A549 (cell line): ENCODE results near the gene AGFG1. TPM values are rescaled to one million over a fixed set of nuclear protein-coding genes. Genes with fewer than 3 reads are reported as not detected.

ENCODE experiments used
- ATAC-seq, 2 experiments: fragments of 200-7000 bp in 1 of 2; fragments of >200 bp in 1 of 2; cut with Nextera tagmentation in 1 of 2; cut with Tn5 transposase in 1 of 2; 3 replicates each; pipeline versions ENCODE4 v1.8.0 to v1.9.1; 2018 to 2020; ENCODE audit warnings: mild to moderate bottlenecking in 1 of 2, moderate library complexity in 1 of 2
- CTCF ChIA-PET: fragments of 300-600 bp; sonication (Branson Sonifier 250); formaldehyde crosslinking; extraction: SDS; loops from one replicate; lab custom pipeline; 2021; ENCODE audit warnings: antibody characterized with exemption, inconsistent platforms; lab: Yijun Ruan, JAX
- POLR2A ChIA-PET: fragments of 350-600 bp; formaldehyde crosslinking; extraction: SDS; loops from one replicate; lab custom pipeline; 2021; ENCODE audit warnings: antibody characterized with exemption, inconsistent platforms; lab: Yijun Ruan, JAX
- DNase-seq, 2 experiments: peaks; one replicate each; pipeline versions ENCODE4 v3.0.0 to v3.0.0-alpha.2; 2011 to 2016; ENCODE audit warnings: low read depth in 1 of 2, low spot score in 1 of 2
- FAIRE-seq: peaks from 2 replicates; lab custom pipeline; 2011; peaks lifted over from hg19 to GRCh38; lab: Jason Lieb, UNC
- H3K27ac ChIP-seq, 2 experiments: fragments of >200 bp; sonication (Bioruptor Twin); formaldehyde crosslinking; 3 replicates each; pipeline ENCODE4 v1.5.1; 2016 to 2017
- H3K4me1 ChIP-seq: fragments of >200 bp; sonication (Bioruptor Twin); formaldehyde crosslinking; 3 replicates; pipeline ENCODE4 v1.6.1; 2016
- H3K4me2 ChIP-seq: fragments of >200 bp; sonication (Bioruptor Twin); formaldehyde crosslinking; 3 replicates; pipeline ENCODE4 v1.6.1; 2016
- H3K4me3 ChIP-seq: fragments of >200 bp; sonication (Bioruptor Twin); formaldehyde crosslinking; 3 replicates; pipeline ENCODE4 v1.5.1; 2016
- H3K9me3 ChIP-seq: fragments of >200 bp; sonication (Bioruptor Twin); formaldehyde crosslinking; 3 replicates; pipeline ENCODE4 v1.6.1; 2016
- BHLHE40 ChIP-seq: IDR thresholded peaks from 2 replicates; pipeline ENCODE4 v1.6.1; 2012; ENCODE audit warnings: low read depth, low read length, inconsistent platforms
- CBX8 ChIP-seq: fragments of 200-600 bp; sonication (generic); IDR thresholded peaks from 2 replicates; pipeline ENCODE4 v1.6.1; 2016
- CEBPB ChIP-seq, 2 experiments: fragments of >200 bp in 1 of 2; sonication (Bioruptor Twin) in 1 of 2; formaldehyde crosslinking in 1 of 2; IDR thresholded peaks; 2 replicates each; pipeline ENCODE4 v1.6.1; 2012 to 2016
- CHD2 ChIP-seq: fragments of 150-350 bp; IDR thresholded peaks from 2 replicates; pipeline ENCODE4 v1.6.1; 2014; ENCODE audit warnings: low read length; ENCODE audit not compliant: partially characterized antibody
- CTCF ChIP-seq: fragments of >200 bp; sonication (Bioruptor Twin); formaldehyde crosslinking; IDR thresholded peaks from 3 replicates; pipeline ENCODE4 v1.5.1; 2016
- FOSB ChIP-seq: fragments of 250-450 bp; sonication (Bioruptor Pico); IDR thresholded peaks from 2 replicates; pipeline ENCODE4 v1.5.0; 2020; ENCODE audit warnings: mild to moderate bottlenecking, moderate library complexity
- FOSL2 ChIP-seq, 2 experiments: fragments of 450-650 bp in 1 of 2; fragments of >200 bp in 1 of 2; sonication (Bioruptor Twin) in 1 of 2; formaldehyde crosslinking; IDR thresholded peaks; 2 replicates each; pipeline versions ENCODE4 v1.5.0 to v1.6.1; 2016 to 2020; ENCODE audit warnings: mild to moderate bottlenecking in 1 of 2, moderate library complexity in 1 of 2
- GATA3 ChIP-seq: IDR thresholded peaks from 2 replicates; pipeline ENCODE4 v1.6.1; 2012; ENCODE audit warnings: borderline replicate concordance
- HDAC2 ChIP-seq: fragments of 200-600 bp; sonication (generic); IDR thresholded peaks from 2 replicates; pipeline ENCODE4 v1.6.1; 2016
- HMGXB4 ChIP-seq: fragments of 250-450 bp; sonication (Bioruptor Pico); IDR thresholded peaks from 2 replicates; pipeline ENCODE4 v1.5.0; 2021; ENCODE audit warnings: mild to moderate bottlenecking, moderate library complexity, borderline replicate concordance
- JUN ChIP-seq, 2 experiments: fragments of >200 bp; sonication (Bioruptor Twin); formaldehyde crosslinking; IDR thresholded peaks; 2 replicates in 1 of 2; 3 replicates in 1 of 2; pipeline ENCODE4 v1.6.1; 2016 to 2017
- MAFK ChIP-seq: fragments of 450-650 bp; IDR thresholded peaks from 2 replicates; pipeline ENCODE4 v1.6.1; 2014; ENCODE audit not compliant: partially characterized antibody
- MAZ ChIP-seq: fragments of 150-350 bp; IDR thresholded peaks from 2 replicates; pipeline ENCODE4 v1.6.1; 2014; ENCODE audit warnings: antibody characterized with exemption, low read depth, low read length, borderline replicate concordance
- MYC ChIP-seq: IDR thresholded peaks from 2 replicates; pipeline ENCODE4 v1.6.1; 2012; ENCODE audit warnings: mild to moderate bottlenecking, inconsistent platforms, low read length, improper control_type of control experiment, borderline replicate concordance
- NR3C1 ChIP-seq: fragments of >200 bp; sonication (Bioruptor Twin); formaldehyde crosslinking; IDR thresholded peaks from 3 replicates; pipeline ENCODE4 v1.6.1; 2017
- PBX3 ChIP-seq: IDR thresholded peaks from 2 replicates; pipeline ENCODE4 v1.6.1; 2012
- RAD21 ChIP-seq, 2 experiments: fragments of >200 bp in 1 of 2; sonication (Bioruptor Twin) in 1 of 2; formaldehyde crosslinking in 1 of 2; IDR thresholded peaks in 1 of 2; conservative IDR thresholded peaks in 1 of 2; 2 replicates in 1 of 2; 3 replicates in 1 of 2; pipeline ENCODE4 v1.6.1; 2012 to 2018; ENCODE audit warnings: inconsistent platforms in 1 of 2
- RNF2 ChIP-seq: fragments of 200-600 bp; sonication (generic); IDR thresholded peaks from 2 replicates; pipeline ENCODE4 v1.6.1; 2016; ENCODE audit warnings: low read depth, mild to moderate bottlenecking, antibody characterized with exemption, moderate library complexity, borderline replicate concordance
- SMC3 ChIP-seq: fragments of >200 bp; sonication (Bioruptor Twin); formaldehyde crosslinking; IDR thresholded peaks from 3 replicates; pipeline ENCODE4 v1.6.1; 2018; ENCODE audit warnings: inconsistent platforms
- SREBF2 ChIP-seq: fragments of 450-650 bp; IDR thresholded peaks from 2 replicates; pipeline ENCODE4 v1.6.1; 2014; ENCODE audit warnings: mild to moderate bottlenecking, moderate library complexity
- TP53 ChIP-seq: fragments of 250-450 bp; sonication (Bioruptor Pico); IDR thresholded peaks from 2 replicates; pipeline ENCODE4 v1.5.0; 2021; ENCODE audit warnings: mild to moderate bottlenecking, moderate library complexity
- ZC3H11A ChIP-seq: fragments of 450-650 bp; IDR thresholded peaks from 2 replicates; pipeline ENCODE4 v1.6.1; 2014; ENCODE audit warnings: antibody characterized with exemption, mild to moderate bottlenecking
- ZFP36 ChIP-seq: fragments of 450-650 bp; IDR thresholded peaks from 2 replicates; pipeline ENCODE4 v1.6.1; 2014; ENCODE audit warnings: borderline replicate concordance; ENCODE audit not compliant: partially characterized antibody
- ZSCAN20 ChIP-seq: fragments of 250-450 bp; sonication (Bioruptor Pico); IDR thresholded peaks from 2 replicates; pipeline ENCODE4 v1.8.0; 2022; ENCODE audit warnings: mild to moderate bottlenecking, moderate library complexity
- WGBS: methylation state at CpG from one replicate; pipeline ENCODE4 v1.1.6; 2017; ENCODE audit errors: missing lambda C conversion rate; 5-methylcytosine and 5-hydroxymethylcytosine counted together
- polyA plus RNA-seq, 4 experiments: library from polyadenylated mRNA; depleted of rRNA in 3 of 4; stranded (reverse); fragments of >200 nt; fragmentation: RNase III in 1 of 4; extraction: RNeasy Plus Mini Kit Qiagen cat#74134 plus additional on column Dnase treatment in 1 of 4; gene quantifications; 2 replicates in 3 of 4; 3 replicates in 1 of 4; pipeline ENCODE4 v1.2.3, GENCODE V29; 2011 to 2017

Gene AGFG1
- polyA plus RNA-seq, 2 of the 4 experiments (the other 2 are of a cell fraction) = 96.9 to 384 TPM

GRCh38 chr2:227506456-227506855 is 34.5 kb downstream of the AGFG1 start:
- Histone ChIP-seq H3K4me1 (peaks cover 90% of the 10 kb centered on the region), H3K27ac (peak overlapping the region; percentile 1 to 58; a peak in 4 of 6 replicates), H3K4me3 (no peak overlapping the region), H3K9me3 (no peaks in the 10 kb centered on the region), H3K4me2 (peak overlapping the region; percentile 40)
- ATAC-seq (no peak), FAIRE-seq (no peak), DNase-seq (no peak)
- ChIA-PET CTCF (interaction anchor here (0.6 kb wide), 1 partner anchor 8 kb away, joined by 3 read pairs; no protein-coding TSS in a partner anchor), POLR2A (no interaction called here)
- no peak for TF ChIP-seq HMGXB4 (CRISPR knock-in tag)
- no peak for TF ChIP-seq RAD21 (conservative IDR thresholded peaks at IDR 0.05 in 1 of 2, IDR thresholded peaks at IDR 0.05 in 1 of 2)
- TF ChIP-seq ZSCAN20 (CRISPR knock-in tag) = no peak
- no peak for TF ChIP-seq BHLHE40
- no peak for TF ChIP-seq ZC3H11A
- WGBS = 73% methylated on average over 1 of the region's 1 CpG

- ATAC-seq = no peak
- CTCF ChIA-PET = interaction anchor here (0.6 kb wide), 2 partner anchors 214 to 258 kb away, joined by 3 read pairs; no protein-coding TSS in a partner anchor
- TF ChIP-seq MAFK (no peak), FOSL2 (IDR thresholded peaks at IDR 0.05) (no peak), FOSL2 (CRISPR knock-in tag; IDR thresholded peaks at IDR 0.05) (no peak), JUN (IDR thresholded peaks at IDR 0.05) (no peak), SREBF2 (no peak), CTCF (no peak), ZFP36 (no peak)
- TF ChIP-seq, all 56 proteins: peak for 0
- H3K4me1 ChIP-seq = peaks cover 99% of the 10 kb centered on the region
- no peaks in the 10 kb centered on the region for H3K9me3 ChIP-seq
- no peak overlapping the region for H3K27ac ChIP-seq
- WGBS = 40% methylated on average over 2 of the region's 2 CpGs
- DNase-seq (no peak), FAIRE-seq (no peak)
- POLR2A ChIA-PET = no interaction called here
- H3K4me3 ChIP-seq = no peak overlapping the region
- peak overlapping the region; percentile 40 for H3K4me2 ChIP-seq
These were observed 36.0 kb downstream of the AGFG1 start for GRCh38 chr2:227507963-227508362.

GRCh38 chr2:227509076-227509475 is 37.1 kb downstream of the AGFG1 start:
- DNase-seq (no peak), ATAC-seq (no peak), FAIRE-seq (no peak)
- no peak for TF ChIP-seq CBX8
- no peak for TF ChIP-seq HDAC2
- no peak for TF ChIP-seq GATA3
- TF ChIP-seq MAFK = no peak
- TF ChIP-seq NR3C1 = no peak
- no peak for TF ChIP-seq MAZ
- TF ChIP-seq TP53 (CRISPR knock-in tag) = no peak
- TF ChIP-seq FOSB (CRISPR knock-in tag) = no peak
- TF ChIP-seq PBX3 = no peak
- no peak for TF ChIP-seq CEBPB (IDR thresholded peaks at IDR 0.05)
- no peak for TF ChIP-seq CHD2
- no peak for TF ChIP-seq SMC3
- TF ChIP-seq MYC = no peak
- TF ChIP-seq RNF2 = no peak
- ChIA-PET POLR2A (no interaction called here), CTCF (interaction anchor here (1.5 kb wide), 1 partner anchor 103 kb away, joined by 4 read pairs; no protein-coding TSS in a partner anchor)
- Histone ChIP-seq H3K4me3 (no peak overlapping the region), H3K4me1 (peaks cover 100% of the 10 kb centered on the region), H3K4me2 (peak overlapping the region; percentile 70; the same call in 2 of the 3 replicates), H3K27ac (no peak overlapping the region), H3K9me3 (no peaks in the 10 kb centered on the region)
- 79% methylated on average over 2 of the region's 2 CpGs for WGBS
